ENCODE measurements around the gene GGTA1.

Gene GGTA1

GRCh38 chr9:121510766-121511550 lies 11.3 kb upstream of the GGTA1 start:
- no peak for DNase-seq (ENCODE audit: low spot score)
- Histone ChIP-seq H3K27ac (replicated peaks; ENCODE audit: low read length) (no peak overlapping the region), H2BK120ac (ENCODE audit: low read depth, low read length) (no peak overlapping the region), H4K91ac (ENCODE audit: low read depth, low read length, poor library complexity) (no peak overlapping the region), H3K79me1 (ENCODE audit: low read depth, low read length) (no peaks in the 10 kb centered on the region), H3K18ac (ENCODE audit: low read length) (no peak overlapping the region), H3K23ac (ENCODE audit: low read depth, low read length, poor library complexity) (no peak overlapping the region), H3K9ac (ENCODE audit: low read depth, low read length, poor library complexity) (no peak overlapping the region), H2BK15ac (ENCODE audit: low read length) (no peak overlapping the region), H2BK12ac (ENCODE audit: low read length) (no peak overlapping the region), H2BK5ac (ENCODE audit: low read length) (no peak overlapping the region), H2AFZ (ENCODE audit: low read length) (no peak overlapping the region), H3K36me3 (replicated peaks in 1 of 2; ENCODE audit: control insufficient read depth in 2 of 2, insufficient read depth in 2 of 2, low read length in 2 of 2) (no peaks in the 10 kb centered on the region), H2AK5ac (ENCODE audit: low read depth, low read length) (no peak overlapping the region), H3K27me3 (ENCODE audit: control insufficient read depth in 3 of 3, insufficient read depth in 3 of 3, low read depth in 1 of 3, low read length in 3 of 3) (peaks cover 0 to 14% (median 0%) of the 10 kb centered on the region in 3 experiments), H3K4me1 (ENCODE audit: control insufficient read depth in 2 of 2, insufficient read depth in 1 of 2, low read depth in 1 of 2, low read length in 2 of 2) (no peaks in the 10 kb centered on the region), H3K4me3 (ENCODE audit: low read length in 2 of 2) (no peak overlapping the region), H4K8ac (ENCODE audit: low read depth, low read length) (no peak overlapping the region), H3K14ac (ENCODE audit: low read length) (no peak overlapping the region), H3K4me2 (ENCODE audit: insufficient read depth, low read length, poor library complexity, severe bottlenecking) (no peak overlapping the region), H3K4ac (ENCODE audit: low read length) (no peak overlapping the region), H3K9me3 (replicated peaks in 1 of 2; ENCODE audit: control insufficient read depth in 2 of 2, insufficient read depth in 1 of 2, low read depth in 1 of 2, low read length in 2 of 2) (no peaks in the 10 kb centered on the region)
- no CpG with 5 or more reads among the region's 15 CpGs for WGBS, 2 donors (ENCODE audit: extremely low coverage in 2 of 2, insufficient read length in 2 of 2, insufficient replicate concordance in 1 of 2)

GRCh38 chr9:121509180-121509579 lies 9.5 kb upstream of the GGTA1 start:
- peaks cover 0 to 25% (median 0%) of the 10 kb centered on the region in 3 experiments for H3K27me3 ChIP-seq (ENCODE audit: control insufficient read depth in 3 of 3, insufficient read depth in 3 of 3, low read depth in 1 of 3, low read length in 3 of 3)
- no peak overlapping the region for H3K4me2 ChIP-seq (ENCODE audit: insufficient read depth, low read length, poor library complexity, severe bottlenecking)
- H2AK5ac ChIP-seq (ENCODE audit: low read depth, low read length): no peak overlapping the region
- H3K27ac ChIP-seq (replicated peaks; ENCODE audit: low read length): no peak overlapping the region
- H2BK120ac ChIP-seq (ENCODE audit: low read depth, low read length): no peak overlapping the region
- no peak overlapping the region for H3K4ac ChIP-seq (ENCODE audit: low read length)
- H3K9me3 ChIP-seq (replicated peaks in 1 of 2; ENCODE audit: control insufficient read depth in 2 of 2, insufficient read depth in 1 of 2, low read depth in 1 of 2, low read length in 2 of 2): no peaks in the 10 kb centered on the region
- no peak overlapping the region for H4K8ac ChIP-seq (ENCODE audit: low read depth, low read length)
- no peak overlapping the region for H2BK5ac ChIP-seq (ENCODE audit: low read length)
- H3K18ac ChIP-seq (ENCODE audit: low read length): no peak overlapping the region
- no peak for DNase-seq (ENCODE audit: low spot score)
- H2BK15ac ChIP-seq (ENCODE audit: low read length): no peak overlapping the region
- no peak overlapping the region for H2BK12ac ChIP-seq (ENCODE audit: low read length)
- H4K91ac ChIP-seq (ENCODE audit: low read depth, low read length, poor library complexity): no peak overlapping the region
- WGBS, 2 donors (ENCODE audit: extremely low coverage in 2 of 2, insufficient read length in 2 of 2, insufficient replicate concordance in 1 of 2): no CpG with 5 or more reads among the region's 5 CpGs
- no peaks in the 10 kb centered on the region for H3K79me1 ChIP-seq (ENCODE audit: low read depth, low read length)
- no peaks in the 10 kb centered on the region for H3K36me3 ChIP-seq (replicated peaks in 1 of 2; ENCODE audit: control insufficient read depth in 2 of 2, insufficient read depth in 2 of 2, low read length in 2 of 2)
- H3K9ac ChIP-seq (ENCODE audit: low read depth, low read length, poor library complexity): no peak overlapping the region
- H3K23ac ChIP-seq (ENCODE audit: low read depth, low read length, poor library complexity): no peak overlapping the region
- no peaks in the 10 kb centered on the region for H3K4me1 ChIP-seq (ENCODE audit: control insufficient read depth in 2 of 2, insufficient read depth in 1 of 2, low read depth in 1 of 2, low read length in 2 of 2)
- H2AFZ ChIP-seq (ENCODE audit: low read length): no peak overlapping the region
- H3K4me3 ChIP-seq (ENCODE audit: low read length in 2 of 2): no peak overlapping the region
- H3K14ac ChIP-seq (ENCODE audit: low read length): no peak overlapping the region

GRCh38 chr9:121508415-121508814 lies 8.8 kb upstream of the GGTA1 start:
- H3K4ac ChIP-seq (ENCODE audit: low read length): no peak overlapping the region
- no peak overlapping the region for H4K8ac ChIP-seq (ENCODE audit: low read depth, low read length)
- H3K79me1 ChIP-seq (ENCODE audit: low read depth, low read length): no peaks in the 10 kb centered on the region
- H2BK120ac ChIP-seq (ENCODE audit: low read depth, low read length): no peak overlapping the region
- H3K23ac ChIP-seq (ENCODE audit: low read depth, low read length, poor library complexity): no peak overlapping the region
- H2AK5ac ChIP-seq (ENCODE audit: low read depth, low read length): no peak overlapping the region
- no peak overlapping the region for H3K4me3 ChIP-seq (ENCODE audit: low read length in 2 of 2)
- H2AFZ ChIP-seq (ENCODE audit: low read length): no peak overlapping the region
- H3K27ac ChIP-seq (replicated peaks; ENCODE audit: low read length): no peak overlapping the region
- no peaks in the 10 kb centered on the region for H3K4me1 ChIP-seq (ENCODE audit: control insufficient read depth in 2 of 2, insufficient read depth in 1 of 2, low read depth in 1 of 2, low read length in 2 of 2)
- no peak overlapping the region for H3K18ac ChIP-seq (ENCODE audit: low read length)
- no peak overlapping the region for H3K14ac ChIP-seq (ENCODE audit: low read length)
- H4K91ac ChIP-seq (ENCODE audit: low read depth, low read length, poor library complexity): no peak overlapping the region
- no peaks in the 10 kb centered on the region for H3K9me3 ChIP-seq (replicated peaks in 1 of 2; ENCODE audit: control insufficient read depth in 2 of 2, insufficient read depth in 1 of 2, low read depth in 1 of 2, low read length in 2 of 2)
- no peak overlapping the region for H3K4me2 ChIP-seq (ENCODE audit: insufficient read depth, low read length, poor library complexity, severe bottlenecking)
- no peak for DNase-seq (ENCODE audit: low spot score)
- H3K9ac ChIP-seq (ENCODE audit: low read depth, low read length, poor library complexity): no peak overlapping the region
- H2BK5ac ChIP-seq (ENCODE audit: low read length): no peak overlapping the region
- H3K36me3 ChIP-seq (replicated peaks in 1 of 2; ENCODE audit: control insufficient read depth in 2 of 2, insufficient read depth in 2 of 2, low read length in 2 of 2): no peaks in the 10 kb centered on the region
- peaks cover 0 to 30% (median 0%) of the 10 kb centered on the region in 3 experiments for H3K27me3 ChIP-seq (ENCODE audit: control insufficient read depth in 3 of 3, insufficient read depth in 3 of 3, low read depth in 1 of 3, low read length in 3 of 3)
- no peak overlapping the region for H2BK12ac ChIP-seq (ENCODE audit: low read length)
- H2BK15ac ChIP-seq (ENCODE audit: low read length): no peak overlapping the region

GRCh38 chr9:121505903-121506735 lies 6.5 kb upstream of the GGTA1 start:
- Histone ChIP-seq H3K27me3 (ENCODE audit: control insufficient read depth in 3 of 3, insufficient read depth in 3 of 3, low read depth in 1 of 3, low read length in 3 of 3) (peaks cover 0 to 49% (median 0%) of the 10 kb centered on the region in 3 experiments), H3K36me3 (replicated peaks in 1 of 2; ENCODE audit: control insufficient read depth in 2 of 2, insufficient read depth in 2 of 2, low read length in 2 of 2) (no peaks in the 10 kb centered on the region), H3K9ac (ENCODE audit: low read depth, low read length, poor library complexity) (no peak overlapping the region), H2AK5ac (ENCODE audit: low read depth, low read length) (no peak overlapping the region), H4K8ac (ENCODE audit: low read depth, low read length) (no peak overlapping the region), H3K4me2 (ENCODE audit: insufficient read depth, low read length, poor library complexity, severe bottlenecking) (no peak overlapping the region), H3K14ac (ENCODE audit: low read length) (no peak overlapping the region), H2BK5ac (ENCODE audit: low read length) (no peak overlapping the region), H2BK120ac (ENCODE audit: low read depth, low read length) (no peak overlapping the region), H2BK15ac (ENCODE audit: low read length) (no peak overlapping the region), H3K18ac (ENCODE audit: low read length) (no peak overlapping the region), H2AFZ (ENCODE audit: low read length) (no peak overlapping the region), H2BK12ac (ENCODE audit: low read length) (no peak overlapping the region), H3K27ac (replicated peaks; ENCODE audit: low read length) (no peak overlapping the region), H3K4ac (ENCODE audit: low read length) (no peak overlapping the region), H3K4me3 (ENCODE audit: low read length in 2 of 2) (no peak overlapping the region), H3K23ac (ENCODE audit: low read depth, low read length, poor library complexity) (no peak overlapping the region), H3K9me3 (replicated peaks in 1 of 2; ENCODE audit: control insufficient read depth in 2 of 2, insufficient read depth in 1 of 2, low read depth in 1 of 2, low read length in 2 of 2) (no peaks in the 10 kb centered on the region), H3K4me1 (ENCODE audit: control insufficient read depth in 2 of 2, insufficient read depth in 1 of 2, low read depth in 1 of 2, low read length in 2 of 2) (no peaks in the 10 kb centered on the region), H4K91ac (ENCODE audit: low read depth, low read length, poor library complexity) (no peak overlapping the region), H3K79me1 (ENCODE audit: low read depth, low read length) (no peaks in the 10 kb centered on the region)
- DNase-seq (ENCODE audit: low spot score): no peak
- no CpG with 5 or more reads among the region's 12 CpGs for WGBS, 2 donors (ENCODE audit: extremely low coverage in 2 of 2, insufficient read length in 2 of 2, insufficient replicate concordance in 1 of 2)

Measured in neuronal stem cell (in vitro differentiated cells).